Thymus (tissue), 11 donors: ENCODE results near the gene BPIFB6. TPM values are rescaled to one million over a fixed set of nuclear protein-coding genes. Genes with fewer than 3 reads are reported as not detected.

Experiments used
- DNase-seq, 9 donors: peaks; one replicate each; pipeline ENCODE4 v3.0.0-alpha.2; 2013; ENCODE audit warnings: low spot score in 9 of 9, low read depth in 6 of 9, missing footprints in 1 of 9
- H3K27ac ChIP-seq, 2 donors: one replicate each; pipeline ENCODE4 v1.5.1; 2013; ENCODE audit warnings: control low read depth in 1 of 2, low read depth in 1 of 2, low read length in 1 of 2, mild to moderate bottlenecking in 1 of 2, moderate library complexity in 1 of 2
- H3K27me3 ChIP-seq, 2 donors: one replicate each; pipeline ENCODE4 v1.5.1; 2013; ENCODE audit warnings: low read length in 1 of 2; ENCODE audit not compliant: control insufficient read depth in 2 of 2, insufficient read depth in 1 of 2
- H3K36me3 ChIP-seq, 2 donors: one replicate each; pipeline ENCODE4 v1.5.1; 2013; ENCODE audit warnings: low read length in 1 of 2, mild to moderate bottlenecking in 1 of 2, moderate library complexity in 1 of 2; ENCODE audit not compliant: control insufficient read depth in 2 of 2, insufficient read depth in 2 of 2
- H3K4me1 ChIP-seq, 2 donors: one replicate each; pipeline ENCODE4 v1.5.1; 2013; ENCODE audit warnings: low read length in 2 of 2; ENCODE audit not compliant: control insufficient read depth in 2 of 2, insufficient read depth in 2 of 2
- H3K4me3 ChIP-seq, 2 donors: one replicate each; pipeline ENCODE4 v1.5.1; 2013; ENCODE audit warnings: low read length in 2 of 2, control low read depth in 1 of 2, mild to moderate bottlenecking in 1 of 2
- H3K9me3 ChIP-seq, 2 donors: one replicate each; pipeline ENCODE4 v1.5.1; 2013; ENCODE audit warnings: low read length in 1 of 2, mild to moderate bottlenecking in 1 of 2; ENCODE audit not compliant: control insufficient read depth in 2 of 2, insufficient read depth in 1 of 2
- WGBS: extraction: QIAGEN DNeasy Blood & Tissue Kit; methylation state at CpG from one replicate; pipeline ENCODE4 v1.1.7; 2013; 5-methylcytosine and 5-hydroxymethylcytosine counted together
- polyA plus RNA-seq: library from polyadenylated mRNA; stranded (reverse); fragments of 200-250 nt; gene quantifications from one replicate; pipeline ENCODE4 v1.2.3, GENCODE V29; 2013
- total RNA-seq: library from RNA; stranded (reverse); fragments of 120-200 nt; gene quantifications from one replicate; pipeline ENCODE4 v1.2.4, GENCODE V29; 2013
- donor health status: healthy.

The BPIFB6 gene
- total and polyA plus RNA-seq, 2 donors: 0.05 TPM; not detected in 1

DNA sequence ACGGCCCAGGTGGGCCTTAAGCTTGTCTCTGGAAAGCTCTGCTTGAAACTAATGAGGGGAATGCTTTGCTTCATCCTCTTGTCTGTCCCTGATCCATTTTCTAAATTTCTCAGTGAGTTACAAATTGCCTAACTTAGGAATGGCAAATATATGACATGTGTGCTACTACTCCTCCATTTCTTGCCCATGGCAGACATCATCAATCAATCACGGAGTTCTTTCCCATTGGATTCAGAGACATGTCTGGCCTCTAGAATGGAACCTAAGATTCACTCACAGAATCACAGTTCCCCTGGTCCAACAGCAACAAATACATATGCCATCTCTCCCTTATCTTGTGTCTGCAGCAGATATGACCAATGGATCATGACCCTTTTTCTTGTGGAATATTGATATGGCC lies 41.4 kb downstream of the BPIFB6 start:
- Histone ChIP-seq H3K36me3 (no peaks in the 10 kb centered on the region), H3K4me1 (no peaks in the 10 kb centered on the region), H3K4me3 (no peak overlapping the region), H3K27me3 (peaks cover 0 to 9% of the 10 kb centered on the region in 2 donors), H3K9me3 (no peaks in the 10 kb centered on the region), H3K27ac (no peak overlapping the region)
- no peak for DNase-seq
- WGBS: 91% methylated on average over 2 of the region's 2 CpGs

- no peaks in the 10 kb centered on the region for H3K36me3 ChIP-seq
- DNase-seq: no peak
- peaks cover 0 to 9% of the 10 kb centered on the region in 2 donors for H3K27me3 ChIP-seq
- no peaks in the 10 kb centered on the region for H3K4me1 ChIP-seq
- no peak overlapping the region for H3K4me3 ChIP-seq
- 90% methylated on average over 2 of the region's 2 CpGs for WGBS
- no peaks in the 10 kb centered on the region for H3K9me3 ChIP-seq
- no peak overlapping the region for H3K27ac ChIP-seq
Observed at GRCh38 chr20:33074675-33075074, 43.2 kb downstream of the BPIFB6 start.

DNA sequence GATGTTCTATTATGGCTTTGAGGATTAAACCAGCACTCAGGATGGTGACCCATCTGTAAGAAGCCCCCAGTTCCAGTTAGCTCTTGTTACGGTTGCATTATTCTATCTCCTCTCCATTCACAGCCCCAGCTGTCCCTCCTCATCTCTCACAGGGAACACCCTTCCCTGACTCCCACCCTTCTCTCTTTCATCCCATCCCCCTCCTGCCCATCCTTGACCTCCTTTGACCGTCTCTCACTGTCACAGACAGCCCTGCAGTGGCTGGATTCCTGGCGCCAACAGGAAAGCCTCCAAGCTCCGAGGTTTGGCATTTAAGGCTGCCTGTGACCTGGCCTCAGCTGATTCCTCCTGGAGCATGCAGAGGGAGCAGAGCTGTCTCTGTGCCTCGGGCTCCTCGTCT lies 43.8 kb downstream of the BPIFB6 start:
- DNase-seq: no peak
- 90% methylated on average over 6 of the region's 6 CpGs for WGBS
- Histone ChIP-seq H3K36me3 (no peaks in the 10 kb centered on the region), H3K4me3 (no peak overlapping the region), H3K4me1 (no peaks in the 10 kb centered on the region), H3K27me3 (peaks cover 0 to 9% of the 10 kb centered on the region in 2 donors), H3K9me3 (no peaks in the 10 kb centered on the region), H3K27ac (no peak overlapping the region)

GRCh38 chr20:33076662-33077372 lies 45.4 kb downstream of the BPIFB6 start:
- Histone ChIP-seq H3K27ac (no peak overlapping the region), H3K9me3 (no peaks in the 10 kb centered on the region), H3K27me3 (peaks cover 0 to 9% of the 10 kb centered on the region in 2 donors), H3K4me3 (no peak overlapping the region), H3K4me1 (no peaks in the 10 kb centered on the region), H3K36me3 (no peaks in the 10 kb centered on the region)
- DNase-seq: peak in 5 of 9 donors; percentile 6 to 20 (median 9)
- 91% methylated on average over 6 of the region's 6 CpGs for WGBS

DNA sequence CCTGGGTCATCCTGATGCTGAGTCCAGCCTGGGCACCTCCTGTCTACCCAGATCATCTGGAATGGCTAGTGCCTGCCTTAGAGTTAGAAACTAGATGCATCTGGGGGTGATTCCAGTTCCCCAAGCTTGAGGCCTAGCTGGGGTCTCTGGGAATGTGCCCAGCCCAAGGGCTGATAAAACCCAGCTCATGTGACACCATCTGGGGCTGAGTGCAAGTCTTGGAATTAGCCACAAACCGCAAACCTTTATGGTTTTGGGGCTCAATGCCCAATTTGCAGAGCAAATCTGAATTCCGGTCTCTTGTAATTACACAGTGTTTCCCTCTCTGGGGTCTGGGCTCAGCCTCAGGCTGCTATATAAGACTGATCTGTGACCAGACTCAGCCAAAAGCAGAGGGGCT lies 47.8 kb downstream of the BPIFB6 start, which contains the start of gene BPIFB4:
Gene BPIFB4 (plus strand): TSS at position 385 of the 400 bp plus-strand sequence. CDS start 1,884 bp downstream, outside the sequence.
- no peak for DNase-seq
- no peaks in the 10 kb centered on the region for H3K9me3 ChIP-seq
- no peak within 1 kb of the TSS for H3K27ac ChIP-seq
- H3K27me3 ChIP-seq: peaks cover 0 to 7% of the 10 kb centered on the region in 2 donors
- no peak within 1 kb of the TSS for H3K4me3 ChIP-seq
- 95% methylated on average over 2 of the region's 2 CpGs for WGBS
- H3K4me1 ChIP-seq: no peaks in the 10 kb centered on the region
- no peaks in the 10 kb centered on the region for H3K36me3 ChIP-seq

- no peak overlapping the region for H3K4me3 ChIP-seq
- WGBS: 85% methylated on average over 7 of the region's 7 CpGs
- no peaks in the 10 kb centered on the region for H3K4me1 ChIP-seq
- no peaks in the 10 kb centered on the region for H3K36me3 ChIP-seq
- H3K27ac ChIP-seq: no peak overlapping the region
- H3K27me3 ChIP-seq: peaks cover 0 to under 1% of the 10 kb centered on the region in 2 donors
- no peak for DNase-seq
- no peaks in the 10 kb centered on the region for H3K9me3 ChIP-seq
Observed at GRCh38 chr20:33081411-33082154, 50.1 kb downstream of the BPIFB6 start.

- Histone ChIP-seq H3K4me3 (no peak overlapping the region), H3K9me3 (no peaks in the 10 kb centered on the region), H3K27me3 (no peaks in the 10 kb centered on the region), H3K36me3 (no peaks in the 10 kb centered on the region), H3K27ac (no peak overlapping the region), H3K4me1 (no peaks in the 10 kb centered on the region)
- DNase-seq: no peak
- WGBS: 93% methylated on average over 6 of the region's 6 CpGs
Observed at GRCh38 chr20:33082546-33082945, 51.1 kb downstream of the BPIFB6 start.

GRCh38 chr20:33083544-33084340 lies 52.3 kb downstream of the BPIFB6 start:
- Histone ChIP-seq H3K36me3 (no peaks in the 10 kb centered on the region), H3K4me3 (no peak overlapping the region), H3K9me3 (no peaks in the 10 kb centered on the region), H3K27ac (no peak overlapping the region), H3K4me1 (no peaks in the 10 kb centered on the region), H3K27me3 (no peaks in the 10 kb centered on the region)
- DNase-seq: no peak
- WGBS: 97% methylated on average over 20 of the region's 20 CpGs

DNA sequence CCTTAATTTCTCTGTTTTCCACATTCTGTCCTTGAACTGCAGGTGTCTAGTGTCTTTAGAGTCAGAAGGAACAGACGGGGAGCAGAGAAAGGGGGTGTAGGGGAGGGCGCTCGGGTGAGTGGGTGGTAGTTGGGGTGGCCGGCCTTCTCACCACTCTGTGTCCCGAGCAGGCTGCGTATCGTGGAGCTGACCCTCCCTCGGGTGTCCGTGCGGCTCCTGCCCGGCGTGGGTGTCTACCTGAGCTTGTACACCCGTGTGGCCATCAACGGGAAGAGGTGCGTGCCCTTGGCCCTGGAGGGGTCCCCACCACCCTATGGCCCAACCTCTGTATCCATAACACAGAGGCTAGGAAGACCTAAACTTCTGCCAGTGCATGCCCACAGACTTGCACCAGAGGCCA lies 53.3 kb downstream of the BPIFB6 start:
- 95% methylated on average over 15 of the region's 15 CpGs for WGBS
- Histone ChIP-seq H3K9me3 (no peaks in the 10 kb centered on the region), H3K4me1 (no peaks in the 10 kb centered on the region), H3K36me3 (no peaks in the 10 kb centered on the region), H3K27me3 (no peaks in the 10 kb centered on the region), H3K4me3 (no peak overlapping the region), H3K27ac (no peak overlapping the region)
- DNase-seq: no peak
